BJ (cell line): ENCODE measurements around the gene SLC37A3. TPM values are rescaled to one million over a fixed set of nuclear protein-coding genes. Genes with fewer than 3 reads are reported as not detected.

Experiments
- CTCF ChIA-PET: fragments of 350-600 bp; formaldehyde crosslinking; extraction: SDS; loops from one replicate; lab custom pipeline; 2021; ENCODE audit warnings: antibody characterized with exemption, inconsistent platforms; lab: Yijun Ruan, JAX
- POLR2A ChIA-PET: fragments of 300-600 bp; sonication (Branson Sonifier 250); formaldehyde crosslinking; extraction: SDS; loops from one replicate; lab custom pipeline; 2021; ENCODE audit warnings: antibody characterized with exemption; lab: Charles Lee
- DNase-seq: peaks from one replicate; pipeline ENCODE4 v3.0.0-alpha.2; 2011; ENCODE audit warnings: low read depth
- H3K27me3 ChIP-seq: 2 replicates; pipeline ENCODE4 v1.6.0; 2011; ENCODE audit warnings: low read length; ENCODE audit not compliant: control insufficient read depth, insufficient read depth
- H3K36me3 ChIP-seq: 2 replicates; pipeline ENCODE4 v1.5.1; 2011; ENCODE audit warnings: low read length; ENCODE audit not compliant: control insufficient read depth, insufficient read depth
- H3K4me3 ChIP-seq: 2 replicates; pipeline ENCODE4 v1.5.1; 2011; ENCODE audit warnings: low read depth, mild to moderate bottlenecking, control low read depth, low read length
- CTCF ChIP-seq: IDR thresholded peaks from 2 replicates; pipeline ENCODE4 v1.5.1; 2011; ENCODE audit warnings: low read depth, mild to moderate bottlenecking, control low read depth, inconsistent platforms, low read length, moderate library complexity; ENCODE audit not compliant: insufficient read depth
- polyA plus RNA-seq: library from polyadenylated mRNA; depleted of rRNA; stranded (reverse); fragments of >200 nt; gene quantifications from 2 replicates; pipeline ENCODE4 v1.2.3, GENCODE V29; 2011; rRNA removed
- small RNA-seq: library from RNA; depleted of rRNA; stranded (forward); fragments of <200 nt; gene quantifications from one replicate; pipeline ENCODE3, GENCODE V24; 2012; ENCODE audit warnings: low replicate concordance, low read depth; ENCODE audit not compliant: insufficient read length

SLC37A3 gene
- polyA plus RNA-seq, 1 experiment = 35.2 TPM

- POLR2A ChIA-PET = no interaction called here
- no peak for DNase-seq
Observed at GRCh38 chr7:140292438-140292837, 105.9 kb downstream of the SLC37A3 start.

GRCh38 chr7:140289804-140290203 is 108.5 kb downstream of the SLC37A3 start:
- ChIA-PET CTCF (no interaction called here), POLR2A (no interaction called here)
- no peak for TF ChIP-seq CTCF
- Histone ChIP-seq H3K4me3 (no peak overlapping the region), H3K27me3 (no peaks in the 10 kb centered on the region), H3K36me3 (no peaks in the 10 kb centered on the region)
- no peak for DNase-seq

More at GRCh38 chr7:140292438-140292837, 105.9 kb downstream of the SLC37A3 start:
- CTCF ChIA-PET = interaction anchor here (0.8 kb wide), 1 partner anchor 25 kb away, joined by 3 read pairs; no protein-coding TSS in a partner anchor
- no peak for TF ChIP-seq CTCF
- H3K36me3 ChIP-seq = no peaks in the 10 kb centered on the region
- no peaks in the 10 kb centered on the region for H3K27me3 ChIP-seq
- no peak overlapping the region for H3K4me3 ChIP-seq

GRCh38 chr7:140287988-140288387 is 110.3 kb downstream of the SLC37A3 start:
- H3K36me3 ChIP-seq = no peaks in the 10 kb centered on the region
- no peaks in the 10 kb centered on the region for H3K27me3 ChIP-seq
- ChIA-PET CTCF (no interaction called here), POLR2A (no interaction called here)
- no peak overlapping the region for H3K4me3 ChIP-seq
- TF ChIP-seq CTCF = no peak
- no peak for DNase-seq

- ChIA-PET CTCF (no interaction called here), POLR2A (no interaction called here)
- no peaks in the 10 kb centered on the region for H3K36me3 ChIP-seq
- TF ChIP-seq CTCF = no peak
- H3K27me3 ChIP-seq = peaks cover 1% of the 10 kb centered on the region; the same call in 1 of the 2 replicates
- DNase-seq = no peak
- H3K4me3 ChIP-seq = no peak overlapping the region
Observed at GRCh38 chr7:140285938-140286337, 112.4 kb downstream of the SLC37A3 start.

GRCh38 chr7:140284062-140284461 is 114.3 kb downstream of the SLC37A3 start:
- TF ChIP-seq CTCF = no peak
- Histone ChIP-seq H3K36me3 (no peaks in the 10 kb centered on the region), H3K27me3 (peaks cover 3% of the 10 kb centered on the region; the same call in 1 of the 2 replicates), H3K4me3 (no peak overlapping the region)
- ChIA-PET CTCF (interaction anchor here (1.3 kb wide), 1 partner anchor 11 kb away, joined by 3 read pairs; no protein-coding TSS in a partner anchor), POLR2A (no interaction called here)
- no peak for DNase-seq

Small RNA genes within 50 kb of the gene (small RNA-seq; reads per million reads assigned to genes)
- not detected for gene RNA5SP247
- gene RNA5SP248 = 8.6 reads per million, percentile 74 among the genes with 10 or more reads in this experiment

Other genes with a start within 250 kb of the SLC37A3 start
- gene KDM7A, start 221.5 kb downstream of the SLC37A3 start, polyA plus RNA-seq = 2.9 and 4.3 TPM in 2 replicates
- gene RAB19, start 5.5 kb upstream of the SLC37A3 start, polyA plus RNA-seq = not detected in 2 replicates
- gene MKRN1, start 81.0 kb upstream of the SLC37A3 start, polyA plus RNA-seq = 61.2 and 62.9 TPM in 2 replicates
- 2.9 and 3.3 TPM in 2 replicates for gene DENND2A, start 242.3 kb upstream of the SLC37A3 start, polyA plus RNA-seq